ENCODE measurements around the gene SPATA2. TPM values are rescaled to one million over a fixed set of nuclear protein-coding genes. Genes with fewer than 3 reads are reported as not detected.

SPATA2 gene
- total RNA-seq (2014; rRNA removed; shearing (Covaris generic)) (8.7 and 9.3 TPM in 2 replicates), polyA plus RNA-seq (2016; fragmentation: Nextera tagmentation; extraction: Ambion mirVana) (4.9 and 5.3 TPM in 2 replicates)
- long read RNA-seq, full-length matches to known transcripts, result 2 of 3 reads
- long read RNA-seq, partial matches to known transcripts, result 0 of 3 reads
- long read RNA-seq, other reads (novel, unspliced or antisense), result 1 of 3 reads

DNA sequence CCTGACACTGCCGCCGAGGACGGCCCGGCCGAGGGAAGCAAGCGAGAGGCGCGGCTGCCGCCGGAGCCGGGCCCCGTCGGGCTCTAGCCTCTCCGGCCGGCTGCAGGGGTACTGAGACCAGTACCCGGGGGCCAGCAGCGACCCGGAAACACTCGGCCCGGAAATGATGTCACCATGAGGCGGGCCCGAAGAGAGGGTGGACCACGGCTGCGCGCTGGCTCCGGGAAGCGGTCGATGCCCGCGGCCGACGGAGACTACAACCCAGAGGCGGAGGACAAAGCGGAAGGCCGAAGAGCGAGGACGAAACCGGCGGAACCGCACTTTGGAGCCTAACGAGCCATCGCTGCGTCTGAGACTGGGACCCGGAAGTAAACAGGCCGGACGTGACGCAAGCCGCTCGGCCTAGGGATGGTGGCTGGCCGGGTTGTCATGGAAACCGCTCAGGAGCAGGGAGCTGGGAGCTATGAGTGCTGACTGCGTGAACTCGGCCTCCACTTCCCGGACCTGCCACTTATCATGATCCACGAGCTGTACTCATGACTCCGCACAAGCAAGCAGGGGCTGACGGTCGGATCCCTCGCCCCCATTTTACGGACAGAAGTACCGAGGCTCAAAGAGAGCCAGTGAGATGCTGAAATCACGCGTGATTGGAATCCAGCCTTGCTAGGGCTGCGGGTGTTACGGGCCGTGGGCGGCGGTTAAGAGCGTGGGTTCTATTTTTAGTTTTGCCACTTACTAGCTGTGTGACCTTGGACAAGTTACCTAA is at the start of gene SPATA2:
Gene SPATA2, minus strand, starts transcription at position 150 of the 766 bp plus-strand sequence. CDS start 7,039 bp downstream, outside the sequence.
- Histone ChIP-seq H3K4me3 (peak within 1 kb of the TSS; percentile 99), H3K27me3 (ENCODE audit: insufficient read depth) (no peaks in the 10 kb centered on the region), H3K27ac (ENCODE audit: low read depth) (peak within 1 kb of the TSS; percentile 100), H3K9me2 (ENCODE audit: insufficient read depth) (no peaks in the 10 kb centered on the region), H3K79me2 (replicated peaks; ENCODE audit: insufficient read depth) (peaks cover 45% of the 10 kb centered on the region), H3K36me3 (ENCODE audit: insufficient read depth) (no peaks in the 10 kb centered on the region), H4K20me1 (replicated peaks; ENCODE audit: insufficient read depth) (peaks cover 28% of the 10 kb centered on the region), H3F3A (replicated peaks; ENCODE audit: low read depth) (peaks cover 7% of the 10 kb centered on the region; the same call in 1 of the 2 replicates), H2AFZ (peak within 1 kb of the TSS; percentile 100), H3K4me2 (peak within 1 kb of the TSS; percentile 99), H3K4me1 (ENCODE audit: insufficient read depth) (peaks cover 6% of the 10 kb centered on the region; the same call in 1 of the 2 replicates)
- Mint-ChIP-seq H3K27me3 (ENCODE audit: insufficient read depth, low read depth, poor library complexity) (peaks cover 19% of the 10 kb centered on the region), H3K27ac (peak within 1 kb of the TSS; percentile 100), H3K9me3 (no peaks in the 10 kb centered on the region; the same call in 2 of the 3 replicates), H3K36me3 (ENCODE audit: low read depth) (no peaks in the 10 kb centered on the region), H3K4me1 (peaks cover 18% of the 10 kb centered on the region), H3K4me3 (peak within 1 kb of the TSS; percentile 99)
- TF ChIP-seq ZNF331 (CRISPR knock-in tag; IDR thresholded peaks at IDR 0.05; ENCODE audit: low read depth), result no peak
- TF ChIP-seq, protein P1, sequence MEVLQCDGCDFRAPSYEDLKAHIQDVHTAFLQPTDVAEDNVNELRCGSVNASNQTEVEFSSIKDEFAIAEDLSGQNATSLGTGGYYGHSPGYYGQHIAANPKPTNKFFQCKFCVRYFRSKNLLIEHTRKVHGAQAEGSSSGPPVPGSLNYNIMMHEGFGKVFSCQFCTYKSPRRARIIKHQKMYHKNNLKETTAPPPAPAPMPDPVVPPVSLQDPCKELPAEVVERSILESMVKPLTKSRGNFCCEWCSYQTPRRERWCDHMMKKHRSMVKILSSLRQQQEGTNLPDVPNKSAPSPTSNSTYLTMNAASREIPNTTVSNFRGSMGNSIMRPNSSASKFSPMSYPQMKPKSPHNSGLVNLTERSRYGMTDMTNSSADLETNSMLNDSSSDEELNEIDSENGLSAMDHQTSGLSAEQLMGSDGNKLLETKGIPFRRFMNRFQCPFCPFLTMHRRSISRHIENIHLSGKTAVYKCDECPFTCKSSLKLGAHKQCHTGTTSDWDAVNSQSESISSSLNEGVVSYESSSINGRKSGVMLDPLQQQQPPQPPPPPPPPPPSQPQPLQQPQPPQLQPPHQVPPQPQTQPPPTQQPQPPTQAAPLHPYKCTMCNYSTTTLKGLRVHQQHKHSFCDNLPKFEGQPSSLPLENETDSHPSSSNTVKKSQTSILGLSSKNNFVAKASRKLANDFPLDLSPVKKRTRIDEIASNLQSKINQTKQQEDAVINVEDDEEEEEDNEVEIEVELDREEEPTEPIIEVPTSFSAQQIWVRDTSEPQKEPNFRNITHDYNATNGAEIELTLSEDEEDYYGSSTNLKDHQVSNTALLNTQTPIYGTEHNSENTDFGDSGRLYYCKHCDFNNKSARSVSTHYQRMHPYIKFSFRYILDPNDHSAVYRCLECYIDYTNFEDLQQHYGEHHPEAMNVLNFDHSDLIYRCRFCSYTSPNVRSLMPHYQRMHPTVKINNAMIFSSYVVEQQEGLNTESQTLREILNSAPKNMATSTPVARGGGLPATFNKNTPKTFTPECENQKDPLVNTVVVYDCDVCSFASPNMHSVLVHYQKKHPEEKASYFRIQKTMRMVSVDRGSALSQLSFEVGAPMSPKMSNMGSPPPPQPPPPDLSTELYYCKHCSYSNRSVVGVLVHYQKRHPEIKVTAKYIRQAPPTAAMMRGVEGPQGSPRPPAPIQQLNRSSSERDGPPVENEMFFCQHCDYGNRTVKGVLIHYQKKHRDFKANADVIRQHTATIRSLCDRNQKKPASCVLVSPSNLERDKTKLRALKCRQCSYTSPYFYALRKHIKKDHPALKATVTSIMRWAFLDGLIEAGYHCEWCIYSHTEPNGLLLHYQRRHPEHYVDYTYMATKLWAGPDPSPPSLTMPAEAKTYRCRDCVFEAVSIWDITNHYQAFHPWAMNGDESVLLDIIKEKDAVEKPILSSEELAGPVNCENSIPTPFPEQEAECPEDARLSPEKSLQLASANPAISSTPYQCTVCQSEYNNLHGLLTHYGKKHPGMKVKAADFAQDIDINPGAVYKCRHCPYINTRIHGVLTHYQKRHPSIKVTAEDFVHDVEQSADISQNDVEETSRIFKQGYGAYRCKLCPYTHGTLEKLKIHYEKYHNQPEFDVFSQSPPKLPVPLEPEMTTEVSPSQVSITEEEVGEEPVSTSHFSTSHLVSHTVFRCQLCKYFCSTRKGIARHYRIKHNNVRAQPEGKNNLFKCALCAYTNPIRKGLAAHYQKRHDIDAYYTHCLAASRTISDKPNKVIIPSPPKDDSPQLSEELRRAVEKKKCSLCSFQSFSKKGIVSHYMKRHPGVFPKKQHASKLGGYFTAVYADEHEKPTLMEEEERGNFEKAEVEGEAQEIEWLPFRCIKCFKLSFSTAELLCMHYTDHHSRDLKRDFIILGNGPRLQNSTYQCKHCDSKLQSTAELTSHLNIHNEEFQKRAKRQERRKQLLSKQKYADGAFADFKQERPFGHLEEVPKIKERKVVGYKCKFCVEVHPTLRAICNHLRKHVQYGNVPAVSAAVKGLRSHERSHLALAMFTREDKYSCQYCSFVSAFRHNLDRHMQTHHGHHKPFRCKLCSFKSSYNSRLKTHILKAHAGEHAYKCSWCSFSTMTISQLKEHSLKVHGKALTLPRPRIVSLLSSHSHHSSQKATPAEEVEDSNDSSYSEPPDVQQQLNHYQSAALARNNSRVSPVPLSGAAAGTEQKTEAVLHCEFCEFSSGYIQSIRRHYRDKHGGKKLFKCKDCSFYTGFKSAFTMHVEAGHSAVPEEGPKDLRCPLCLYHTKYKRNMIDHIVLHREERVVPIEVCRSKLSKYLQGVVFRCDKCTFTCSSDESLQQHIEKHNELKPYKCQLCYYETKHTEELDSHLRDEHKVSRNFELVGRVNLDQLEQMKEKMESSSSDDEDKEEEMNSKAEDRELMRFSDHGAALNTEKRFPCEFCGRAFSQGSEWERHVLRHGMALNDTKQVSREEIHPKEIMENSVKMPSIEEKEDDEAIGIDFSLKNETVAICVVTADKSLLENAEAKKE (CRISPR knock-in tag; IDR thresholded peaks at IDR 0.05), result no peak
- TF ChIP-seq, protein P2, sequence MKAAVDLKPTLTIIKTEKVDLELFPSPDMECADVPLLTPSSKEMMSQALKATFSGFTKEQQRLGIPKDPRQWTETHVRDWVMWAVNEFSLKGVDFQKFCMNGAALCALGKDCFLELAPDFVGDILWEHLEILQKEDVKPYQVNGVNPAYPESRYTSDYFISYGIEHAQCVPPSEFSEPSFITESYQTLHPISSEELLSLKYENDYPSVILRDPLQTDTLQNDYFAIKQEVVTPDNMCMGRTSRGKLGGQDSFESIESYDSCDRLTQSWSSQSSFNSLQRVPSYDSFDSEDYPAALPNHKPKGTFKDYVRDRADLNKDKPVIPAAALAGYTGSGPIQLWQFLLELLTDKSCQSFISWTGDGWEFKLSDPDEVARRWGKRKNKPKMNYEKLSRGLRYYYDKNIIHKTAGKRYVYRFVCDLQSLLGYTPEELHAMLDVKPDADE (IDR thresholded peaks at IDR 0.05), result peak; percentile 86
- TF ChIP-seq EZH2 (IDR thresholded peaks at IDR 0.05; ENCODE audit: low read depth, unreplicated experiment), result no peak
- TF ChIP-seq CTCF (conservative IDR thresholded peaks at IDR 0.05; ENCODE audit: low read depth in 2 of 2), result no peak
- no peak for TF ChIP-seq NANOG (IDR thresholded peaks at IDR 0.05; ENCODE audit: borderline replicate concordance)
- TF ChIP-seq JUNB (IDR thresholded peaks at IDR 0.05; ENCODE audit: unreplicated experiment), result no peak
- TF ChIP-seq REST (IDR thresholded peaks at IDR 0.05; ENCODE audit: unreplicated experiment), result no peak
- TF ChIP-seq POLR2AphosphoS5 (IDR thresholded peaks at IDR 0.05; ENCODE audit: low read depth), result peak; percentile 50; the same call in 1 of the 2 replicates
- 0 out of 2 replicates have a peak, but pooled peaks have one; percentile 24 for TF ChIP-seq ZNF114 (CRISPR knock-in tag; IDR thresholded peaks at IDR 0.05)
- no peak for TF ChIP-seq EZH2phosphoT487 (IDR thresholded peaks at IDR 0.05; ENCODE audit: unreplicated experiment)
- TF ChIP-seq STAT1 (IDR thresholded peaks at IDR 0.05; ENCODE audit: unreplicated experiment), result no peak
- peak; percentile 93 for TF ChIP-seq CREB1 (CRISPR knock-in tag; IDR thresholded peaks at IDR 0.05; ENCODE audit: low read depth)
- DNase-seq (ENCODE audit: low spot score), result peak; percentile 98
- ATAC-seq, result peak; percentile 92
